Breast epithelium (tissue), 4 donors: ENCODE data around the gene PBRM1. TPM values are rescaled to one million over a fixed set of nuclear protein-coding genes. Genes with fewer than 3 reads are reported as not detected.

ENCODE experiments used
- DNase-seq, 2 donors: peaks; one replicate each; pipeline ENCODE4 v3.0.0-alpha.2; 2019; ENCODE audit warnings: low spot score in 2 of 2
- H3K27ac ChIP-seq, 2 donors: fragments of 200-600 bp; sonication (generic) in 1 of 2; one replicate each; pipeline ENCODE4 v1.5.1; 2016 to 2019; ENCODE audit warnings: mild to moderate bottlenecking in 1 of 2
- H3K27me3 ChIP-seq, 2 donors: fragments of 200-600 bp; sonication (generic) in 1 of 2; one replicate each; pipeline versions ENCODE4 v1.5.1 to v1.6.0; 2017 to 2019; ENCODE audit warnings: control low read depth in 1 of 2, mild to moderate bottlenecking in 1 of 2
- H3K36me3 ChIP-seq: fragments of 200-600 bp; one replicate; pipeline ENCODE4 v1.5.1; 2019
- H3K4me1 ChIP-seq, 2 donors: fragments of 200-600 bp; sonication (generic); one replicate each; pipeline ENCODE4 v1.5.1; 2016 to 2019; ENCODE audit warnings: control low read depth in 1 of 2
- H3K4me3 ChIP-seq, 3 donors: fragments of 200-600 bp; sonication (generic); 1 replicate in 2 of 3; 2 replicates in 1 of 3; pipeline ENCODE4 v1.5.1; 2016 to 2019; ENCODE audit warnings: mild to moderate bottlenecking in 3 of 3, moderate library complexity in 2 of 3
- H3K9me3 ChIP-seq, 2 donors: fragments of 200-600 bp; sonication (generic) in 1 of 2; one replicate each; pipeline ENCODE4 v1.5.1; 2016 to 2019; ENCODE audit warnings: control low read depth in 1 of 2
- POLR2A ChIP-seq: fragments of 450-650 bp; IDR thresholded peaks from one replicate; pipeline ENCODE4 v1.6.1; 2016; ENCODE audit warnings: antibody characterized with exemption, mild to moderate bottlenecking, moderate library complexity
- POLR2AphosphoS5 ChIP-seq, 3 donors: sonication (generic); formaldehyde crosslinking; IDR thresholded peaks; one replicate each; pipeline ENCODE4 v1.6.1; 2017; ENCODE audit warnings: antibody characterized with exemption in 3 of 3
- intact Hi-C: fragments of 100-400 bp; cut with DNase I; formaldehyde crosslinking; loops from one replicate; pipeline ENCODE4 v1.15.1; 2023; ENCODE audit warnings: low total_unique reads
- total RNA-seq, 3 donors: library from RNA; depleted of rRNA; stranded (reverse); fragments of >200 nt; gene quantifications; one replicate each; pipeline ENCODE4 v1.1.0, GENCODE V29; 2016
- TF ChIP-seq, protein P1 (sequence below), 3 donors: fragments of 450-650 bp; IDR thresholded peaks; one replicate each; pipeline ENCODE4 v1.5.1; 2016 to 2017; ENCODE audit warnings: antibody characterized with exemption in 3 of 3, mild to moderate bottlenecking in 3 of 3, moderate library complexity in 3 of 3

Gene PBRM1
- total RNA-seq, 3 donors from 2014 or later, result 81.0 to 98.7 (median 98.6) TPM

DNA sequence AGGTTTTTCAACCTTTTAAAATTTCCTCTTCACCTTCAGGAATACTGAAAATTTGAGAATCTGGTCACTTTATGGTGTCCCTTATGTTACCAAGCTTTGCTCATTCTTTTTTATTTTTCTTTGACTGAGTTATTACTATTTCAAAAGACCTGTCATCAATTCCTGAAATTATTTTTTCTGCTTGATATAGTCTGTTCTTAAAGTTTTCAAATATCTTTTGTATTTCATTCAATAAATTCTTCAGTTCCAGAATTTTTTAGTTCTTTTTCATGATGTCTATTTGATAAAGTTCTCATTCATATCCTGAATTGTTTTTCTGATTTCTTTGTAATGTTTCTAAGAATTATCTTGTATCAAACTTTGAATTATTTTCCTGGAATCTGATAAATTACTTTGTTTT, 85.5 kb downstream of the PBRM1 start:
- no peak overlapping the region for H3K4me3 ChIP-seq
- no peaks in the 10 kb centered on the region for H3K4me1 ChIP-seq
- no peaks in the 10 kb centered on the region for H3K36me3 ChIP-seq
- TF ChIP-seq POLR2AphosphoS5 (IDR thresholded peaks at IDR 0.05) (no peak), POLR2A (no peak)
- TF ChIP-seq, protein P1, sequence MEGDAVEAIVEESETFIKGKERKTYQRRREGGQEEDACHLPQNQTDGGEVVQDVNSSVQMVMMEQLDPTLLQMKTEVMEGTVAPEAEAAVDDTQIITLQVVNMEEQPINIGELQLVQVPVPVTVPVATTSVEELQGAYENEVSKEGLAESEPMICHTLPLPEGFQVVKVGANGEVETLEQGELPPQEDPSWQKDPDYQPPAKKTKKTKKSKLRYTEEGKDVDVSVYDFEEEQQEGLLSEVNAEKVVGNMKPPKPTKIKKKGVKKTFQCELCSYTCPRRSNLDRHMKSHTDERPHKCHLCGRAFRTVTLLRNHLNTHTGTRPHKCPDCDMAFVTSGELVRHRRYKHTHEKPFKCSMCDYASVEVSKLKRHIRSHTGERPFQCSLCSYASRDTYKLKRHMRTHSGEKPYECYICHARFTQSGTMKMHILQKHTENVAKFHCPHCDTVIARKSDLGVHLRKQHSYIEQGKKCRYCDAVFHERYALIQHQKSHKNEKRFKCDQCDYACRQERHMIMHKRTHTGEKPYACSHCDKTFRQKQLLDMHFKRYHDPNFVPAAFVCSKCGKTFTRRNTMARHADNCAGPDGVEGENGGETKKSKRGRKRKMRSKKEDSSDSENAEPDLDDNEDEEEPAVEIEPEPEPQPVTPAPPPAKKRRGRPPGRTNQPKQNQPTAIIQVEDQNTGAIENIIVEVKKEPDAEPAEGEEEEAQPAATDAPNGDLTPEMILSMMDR (IDR thresholded peaks at IDR 0.05), result no peak
- H3K9me3 ChIP-seq, result peaks cover 0 to 3% of the 10 kb centered on the region in 2 donors
- DNase-seq, result no peak
- no peaks in the 10 kb centered on the region for H3K27me3 ChIP-seq
- intact Hi-C loops, result loop anchor here (2.0 kb wide), 1 partner anchor 25 kb away; no protein-coding TSS in a partner anchor
- H3K27ac ChIP-seq, result no peak overlapping the region

DNA sequence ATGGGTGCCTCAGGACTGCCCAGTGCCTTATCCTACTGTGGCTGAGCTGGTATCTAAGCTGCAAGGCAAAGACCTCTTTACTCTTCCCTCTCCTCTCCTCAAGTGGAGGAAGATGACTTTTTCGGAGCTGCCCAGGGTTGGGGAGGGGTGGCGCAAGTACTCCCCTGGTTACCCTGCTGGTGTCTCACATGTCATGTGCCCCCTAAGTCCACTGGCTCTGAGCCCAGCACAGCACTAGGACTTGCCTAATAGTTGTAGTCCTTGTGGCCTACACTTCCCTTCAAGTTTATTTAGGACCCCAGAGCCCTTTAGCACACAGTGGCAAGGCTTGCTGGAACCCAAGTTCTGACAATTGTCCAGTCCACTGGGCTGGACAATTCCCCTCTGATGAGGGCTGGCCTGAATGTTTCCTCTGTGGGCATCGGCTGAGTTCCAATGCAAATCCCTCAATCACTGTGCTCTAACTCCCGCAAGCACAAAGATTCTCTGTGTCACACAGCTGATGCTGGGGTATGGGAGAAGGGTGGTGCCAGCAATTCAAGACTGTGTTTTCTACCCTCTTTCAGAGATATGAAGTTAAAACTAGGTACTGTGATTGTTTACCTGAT, 89.0 kb downstream of the PBRM1 start:
- Histone ChIP-seq H3K4me1 (no peaks in the 10 kb centered on the region), H3K27ac (no peak overlapping the region), H3K36me3 (no peaks in the 10 kb centered on the region), H3K9me3 (peaks cover 0 to 3% of the 10 kb centered on the region in 2 donors), H3K4me3 (no peak overlapping the region), H3K27me3 (no peaks in the 10 kb centered on the region)
- DNase-seq, result no peak
- TF ChIP-seq, protein P1 (IDR thresholded peaks at IDR 0.05), result no peak
- TF ChIP-seq POLR2AphosphoS5 (IDR thresholded peaks at IDR 0.05) (no peak), POLR2A (no peak)
- intact Hi-C loops, result no loop called here

DNA sequence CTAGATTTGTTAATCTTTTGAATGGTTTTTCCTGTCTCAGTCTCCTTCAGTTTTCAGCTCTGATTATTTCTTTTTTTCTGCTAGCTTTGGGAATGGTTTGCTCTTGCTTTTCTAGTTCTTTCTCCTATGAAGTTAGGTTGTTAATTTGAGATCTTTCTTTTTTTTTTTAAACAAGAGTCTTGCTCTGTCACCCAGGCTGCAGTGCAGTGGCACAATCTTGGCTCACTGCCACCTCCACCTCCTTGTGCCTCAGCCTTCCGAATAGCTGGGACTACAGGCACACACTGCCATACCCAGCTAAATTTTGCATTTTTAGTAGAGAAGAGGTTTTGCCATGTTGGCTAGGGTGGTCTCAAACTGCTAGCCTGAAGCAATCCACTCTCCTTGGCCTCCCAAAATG, 92.6 kb downstream of the PBRM1 start:
- Histone ChIP-seq H3K4me1 (no peaks in the 10 kb centered on the region), H3K27me3 (no peaks in the 10 kb centered on the region), H3K9me3 (no peaks in the 10 kb centered on the region), H3K4me3 (no peak overlapping the region), H3K36me3 (no peaks in the 10 kb centered on the region), H3K27ac (no peak overlapping the region)
- TF ChIP-seq, protein P1 (IDR thresholded peaks at IDR 0.05), result no peak
- TF ChIP-seq POLR2AphosphoS5 (IDR thresholded peaks at IDR 0.05), result no peak
- intact Hi-C loops, result loop anchor here (5.0 kb wide), 1 partner anchor 671 kb away; no protein-coding TSS in a partner anchor
- DNase-seq, result no peak

DNA sequence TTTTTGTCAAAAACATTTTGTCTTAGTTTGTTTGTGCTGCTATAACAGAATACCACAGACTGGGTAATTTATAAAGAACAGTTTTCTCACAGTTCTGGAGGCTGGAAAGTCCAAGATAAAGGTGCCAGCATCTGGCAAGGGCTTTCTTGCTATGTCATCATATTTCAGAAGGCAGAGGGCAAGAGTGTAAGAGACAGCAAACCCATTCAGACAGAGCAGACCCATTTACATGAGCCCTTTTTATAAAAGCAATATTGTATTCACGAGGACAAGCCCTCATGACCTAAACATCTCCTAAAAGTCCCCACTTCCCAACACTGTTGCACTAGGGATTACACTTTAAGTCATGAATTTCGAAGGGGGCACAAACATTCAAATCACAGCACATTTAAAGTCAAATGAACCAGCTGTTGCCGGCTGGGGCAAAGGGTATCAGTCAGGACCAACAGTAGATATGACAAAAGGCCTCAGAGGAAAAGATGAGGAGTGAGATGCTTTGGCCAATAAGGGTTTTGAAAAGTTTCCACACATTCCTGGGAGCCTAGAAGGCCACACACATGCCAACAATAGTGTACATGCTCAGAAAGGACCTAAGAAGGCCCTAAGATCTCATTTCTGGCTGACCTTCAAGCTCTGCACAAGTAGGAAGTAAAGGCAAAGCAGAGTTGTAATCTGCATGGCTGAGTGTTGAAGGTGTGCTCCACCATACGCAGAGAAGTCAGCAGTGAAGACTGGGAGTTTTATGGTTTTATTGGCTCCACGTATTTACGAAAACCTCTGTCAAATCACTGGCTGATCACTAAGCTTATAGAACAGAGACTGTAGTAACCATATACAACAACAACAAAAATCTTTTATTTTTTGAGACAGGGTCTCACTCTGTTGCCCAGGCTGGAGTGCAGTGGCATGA, 111.4 kb downstream of the PBRM1 start:
- Histone ChIP-seq H3K36me3 (no peaks in the 10 kb centered on the region), H3K27ac (no peak overlapping the region), H3K9me3 (no peaks in the 10 kb centered on the region), H3K4me1 (no peaks in the 10 kb centered on the region), H3K27me3 (no peaks in the 10 kb centered on the region), H3K4me3 (no peak overlapping the region)
- no peak for DNase-seq
- intact Hi-C loops, result loop anchor here (2.0 kb wide), 1 partner anchor 26 kb away; no protein-coding TSS in a partner anchor
- TF ChIP-seq, protein P1 (IDR thresholded peaks at IDR 0.05), result no peak
- TF ChIP-seq POLR2AphosphoS5 (IDR thresholded peaks at IDR 0.05) (no peak), POLR2A (no peak)

DNA sequence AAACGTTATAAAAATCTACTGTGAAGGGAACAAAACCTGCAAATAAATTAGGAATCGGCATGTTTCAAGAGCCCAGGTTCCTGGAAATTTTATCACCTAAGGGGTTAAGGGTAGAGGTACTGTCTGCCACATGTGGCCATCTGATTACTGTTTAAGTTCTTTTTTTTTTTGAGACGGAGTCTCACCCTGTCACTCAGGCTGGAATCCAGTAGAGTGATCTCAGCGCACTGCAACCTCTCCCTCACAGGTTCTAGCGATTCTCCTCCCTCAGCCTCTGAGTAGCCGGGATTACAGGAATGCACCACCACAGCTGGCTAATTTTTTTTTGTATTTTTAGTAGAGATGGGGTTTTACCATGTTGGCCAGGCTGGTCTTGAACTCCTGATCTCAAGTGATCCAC, 113.5 kb downstream of the PBRM1 start:
- Histone ChIP-seq H3K4me1 (no peaks in the 10 kb centered on the region), H3K9me3 (no peaks in the 10 kb centered on the region), H3K4me3 (no peak overlapping the region), H3K36me3 (no peaks in the 10 kb centered on the region), H3K27ac (no peak overlapping the region), H3K27me3 (no peaks in the 10 kb centered on the region)
- intact Hi-C loops, result no loop called here
- TF ChIP-seq POLR2AphosphoS5 (IDR thresholded peaks at IDR 0.05) (no peak), POLR2A (no peak)
- TF ChIP-seq, protein P1 (IDR thresholded peaks at IDR 0.05), result no peak
- DNase-seq, result no peak
